Keratinocyte (primary cell): ENCODE data around the gene PDE4A. TPM values are rescaled to one million over a fixed set of nuclear protein-coding genes. Genes with fewer than 3 reads are reported as not detected.
A peak's percentile ranks its signal among the peaks of the same experiment; 100 is the strongest.

Source experiments
- DNase-seq: peaks from one replicate; pipeline ENCODE4 v3.0.0-alpha.2; 2011; ENCODE audit warnings: low read depth, missing footprints, low spot score
- FAIRE-seq: peaks from 2 replicates; lab custom pipeline; 2011; peaks lifted over from hg19 to GRCh38; lab: Jason Lieb, UNC
- H2AFZ ChIP-seq: 2 replicates; pipeline ENCODE4 v1.6.0; 2012; ENCODE audit warnings: low read length, control low read depth, inconsistent platforms; ENCODE audit not compliant: control insufficient read depth
- H3K27ac ChIP-seq: 2 replicates; pipeline ENCODE4 v1.5.1; 2011; ENCODE audit warnings: low read length; ENCODE audit not compliant: control insufficient read depth, insufficient read depth
- H3K27me3 ChIP-seq: 3 replicates; pipeline ENCODE4 v1.6.0; 2011; ENCODE audit warnings: low read length; ENCODE audit not compliant: control insufficient read depth, insufficient read depth; ENCODE audit errors: extremely low read depth
- H3K36me3 ChIP-seq, 2 experiments: 2 replicates in 1 of 2; 3 replicates in 1 of 2; pipeline ENCODE4 v1.5.1; 2011; ENCODE audit warnings: low read length in 2 of 2, mild to moderate bottlenecking in 1 of 2; ENCODE audit not compliant: control insufficient read depth in 2 of 2, insufficient read depth in 2 of 2; ENCODE audit errors: extremely low read depth in 1 of 2
- H3K4me1 ChIP-seq: 3 replicates; pipeline ENCODE4 v1.5.1; 2011; ENCODE audit warnings: low read length; ENCODE audit not compliant: control insufficient read depth, insufficient read depth; ENCODE audit errors: extremely low read depth
- H3K4me2 ChIP-seq: 3 replicates; pipeline ENCODE4 v1.6.0; 2011; ENCODE audit warnings: low read depth, low read length; ENCODE audit not compliant: control insufficient read depth, insufficient read depth; ENCODE audit errors: extremely low read depth
- H3K4me3 ChIP-seq, 3 experiments: fragments of 200-600 bp in 1 of 3; sonication (generic) in 1 of 3; 2 replicates in 2 of 3; 3 replicates in 1 of 3; pipeline ENCODE4 v1.5.1; 2011 to 2016; ENCODE audit warnings: low read length in 3 of 3, mild to moderate bottlenecking in 3 of 3, control low read depth in 2 of 3, inconsistent platforms in 1 of 3, low read depth in 1 of 3, mixed read lengths in 1 of 3, mixed run types in 1 of 3, moderate library complexity in 1 of 3; ENCODE audit not compliant: control insufficient read depth in 2 of 3, insufficient read depth in 2 of 3; ENCODE audit errors: extremely low read depth in 1 of 3
- H3K79me2 ChIP-seq: 2 replicates; pipeline ENCODE4 v1.6.0; 2012; ENCODE audit warnings: low read length; ENCODE audit not compliant: control insufficient read depth, insufficient read depth
- H3K9ac ChIP-seq: 3 replicates; pipeline ENCODE4 v1.6.0; 2011; ENCODE audit warnings: low read length; ENCODE audit not compliant: control insufficient read depth, insufficient read depth; ENCODE audit errors: extremely low read depth
- H3K9me1 ChIP-seq: 3 replicates; pipeline ENCODE4 v1.6.0; 2011; ENCODE audit warnings: low read length; ENCODE audit not compliant: control insufficient read depth, insufficient read depth; ENCODE audit errors: extremely low read depth
- H3K9me3 ChIP-seq: 2 replicates; pipeline ENCODE4 v1.5.1; 2012; ENCODE audit warnings: low read depth, low read length; ENCODE audit not compliant: control insufficient read depth
- H4K20me1 ChIP-seq: 3 replicates; pipeline ENCODE4 v1.6.0; 2011; ENCODE audit warnings: low read length; ENCODE audit not compliant: control insufficient read depth, insufficient read depth; ENCODE audit errors: extremely low read depth
- EZH2 ChIP-seq: IDR thresholded peaks from one replicate; pipeline ENCODE4 v1.6.1; 2012; ENCODE audit warnings: inconsistent platforms, mild to moderate bottlenecking, low read length, moderate library complexity
- dilution Hi-C: fragments of 300-500 bp; cut with MboI; formaldehyde crosslinking; loops from one replicate; pipeline ENCODE4 v1.7.0; 2020; ENCODE audit warnings: low sequenced_read_pairs; ENCODE audit not compliant: extremely low pct_ligation_motif_present
- polyA plus RNA-seq, 5 experiments: library from polyadenylated mRNA; depleted of rRNA in 3 of 5; stranded (reverse) in 3 of 5; stranded (forward) in 1 of 5; unstranded in 1 of 5; fragments of >200 nt; gene quantifications; 1 replicate in 1 of 5; 2 replicates in 3 of 5; 3 replicates in 1 of 5; pipeline versions ENCODE4 v1.2.1 to v1.2.3, GENCODE V29; 2011 to 2012; ENCODE audit warnings: missing spikeins in 2 of 5, low read depth in 1 of 5, low replicate concordance in 1 of 5
- TF ChIP-seq, protein P1 (sequence below), 3 experiments: IDR thresholded peaks in 1 of 3; conservative IDR thresholded peaks in 1 of 3; optimal IDR thresholded peaks in 1 of 3; 2 replicates in 2 of 3; 3 replicates in 1 of 3; pipeline versions ENCODE3 to v1.5.1; 2011; ENCODE audit warnings: low read length in 3 of 3, mild to moderate bottlenecking in 3 of 3, moderate library complexity in 2 of 3, control low read depth in 1 of 3, inconsistent platforms in 1 of 3; ENCODE audit not compliant: insufficient read depth in 2 of 3; ENCODE audit errors: extremely low read depth in 1 of 3

PDE4A gene
- polyA plus RNA-seq, 1 donor (not counting 4 experiments of a cell fraction or from before 2014, with no cell fraction given): 0.09 TPM

DNA sequence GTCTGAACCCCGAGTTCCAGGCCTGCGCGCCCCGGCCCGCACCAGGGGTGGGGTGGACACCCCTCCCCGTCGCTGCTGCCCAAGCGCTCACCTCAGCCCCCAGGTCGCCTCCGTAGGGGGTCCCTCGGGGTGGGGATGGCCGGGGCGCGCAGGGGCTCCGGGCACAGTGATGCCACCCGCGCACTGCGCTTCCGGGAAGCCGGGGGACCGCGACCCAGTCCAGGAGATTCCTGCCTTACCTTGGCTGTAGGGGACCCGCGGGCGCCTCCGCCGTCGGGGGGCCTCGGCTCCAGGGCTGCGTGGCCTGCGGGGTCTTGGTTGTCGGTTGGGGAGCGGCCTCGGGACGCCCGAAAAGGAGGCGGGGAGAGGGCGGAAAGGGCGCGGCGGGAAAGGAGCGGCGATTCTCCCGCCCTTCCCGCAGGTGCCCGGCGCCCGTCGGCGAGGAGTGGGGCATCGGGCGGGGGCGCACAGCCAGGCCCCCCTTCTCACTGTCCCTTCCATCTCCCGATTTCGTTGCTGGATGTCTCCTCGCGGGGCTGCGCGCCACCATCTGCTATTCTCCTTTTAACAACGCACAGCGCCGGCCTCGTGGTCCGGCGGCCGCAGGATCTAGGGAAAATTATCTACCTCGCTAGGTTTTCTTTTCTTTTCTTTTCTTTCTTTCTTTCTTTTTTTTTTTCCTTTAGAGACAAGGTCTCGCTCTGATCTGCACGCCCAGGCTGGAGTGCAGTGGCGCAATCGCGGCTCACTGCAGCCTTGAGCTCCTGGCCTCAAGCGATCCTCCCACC lies 82.9 kb downstream of the PDE4A start, which contains the start of gene KEAP1:
Gene KEAP1, minus strand, starts transcription at position 355 of the 788 bp plus-strand sequence. CDS start 3,323 bp downstream, outside the sequence.
- no peaks in the 10 kb centered on the region for H3K9me3 ChIP-seq
- DNase-seq (no peak), FAIRE-seq (no peak)

DNA sequence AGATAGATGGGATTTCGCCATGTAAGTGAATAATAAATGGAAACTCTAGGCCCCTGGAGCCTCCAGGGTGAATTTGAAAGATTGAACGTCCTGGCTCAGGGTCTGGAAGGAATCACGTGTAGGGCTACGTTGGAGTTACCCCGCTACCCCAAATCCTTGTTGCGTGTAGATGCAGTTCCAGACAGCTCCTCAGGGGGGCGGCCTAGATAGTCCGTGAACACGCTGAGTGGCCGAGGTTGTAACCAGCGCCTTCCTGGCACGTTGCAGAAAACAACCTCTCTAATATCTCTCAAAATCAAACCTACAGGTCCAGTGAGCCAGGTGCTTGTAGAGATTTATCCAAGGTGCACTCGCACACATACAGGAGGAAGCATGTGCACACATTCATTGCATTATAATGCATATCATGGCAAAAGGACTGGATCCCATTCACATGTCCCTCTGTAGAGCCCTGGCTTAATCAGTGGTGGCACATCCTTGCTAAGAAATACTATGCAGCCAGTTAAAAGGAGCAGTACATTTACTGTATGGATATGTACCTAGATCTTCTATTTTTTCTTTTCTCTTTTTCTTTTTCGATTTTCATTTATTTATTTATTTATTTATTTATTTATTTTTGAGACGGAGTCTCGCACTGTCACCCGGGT lies 85.4 kb downstream of the PDE4A start:
- peaks cover 19% of the 10 kb centered on the region for H3K4me1 ChIP-seq
- peak overlapping the region; percentile 69 for H3K4me2 ChIP-seq
- no peak for DNase-seq
- peaks cover 14% of the 10 kb centered on the region for H3K79me2 ChIP-seq
- no peak overlapping the region for H3K9ac ChIP-seq
- dilution Hi-C loops: no loop called here
- H4K20me1 ChIP-seq: no peaks in the 10 kb centered on the region
- no peaks in the 10 kb centered on the region for H3K36me3 ChIP-seq
- FAIRE-seq: peak; percentile 52
- TF ChIP-seq EZH2: no peak
- TF ChIP-seq, protein P1, sequence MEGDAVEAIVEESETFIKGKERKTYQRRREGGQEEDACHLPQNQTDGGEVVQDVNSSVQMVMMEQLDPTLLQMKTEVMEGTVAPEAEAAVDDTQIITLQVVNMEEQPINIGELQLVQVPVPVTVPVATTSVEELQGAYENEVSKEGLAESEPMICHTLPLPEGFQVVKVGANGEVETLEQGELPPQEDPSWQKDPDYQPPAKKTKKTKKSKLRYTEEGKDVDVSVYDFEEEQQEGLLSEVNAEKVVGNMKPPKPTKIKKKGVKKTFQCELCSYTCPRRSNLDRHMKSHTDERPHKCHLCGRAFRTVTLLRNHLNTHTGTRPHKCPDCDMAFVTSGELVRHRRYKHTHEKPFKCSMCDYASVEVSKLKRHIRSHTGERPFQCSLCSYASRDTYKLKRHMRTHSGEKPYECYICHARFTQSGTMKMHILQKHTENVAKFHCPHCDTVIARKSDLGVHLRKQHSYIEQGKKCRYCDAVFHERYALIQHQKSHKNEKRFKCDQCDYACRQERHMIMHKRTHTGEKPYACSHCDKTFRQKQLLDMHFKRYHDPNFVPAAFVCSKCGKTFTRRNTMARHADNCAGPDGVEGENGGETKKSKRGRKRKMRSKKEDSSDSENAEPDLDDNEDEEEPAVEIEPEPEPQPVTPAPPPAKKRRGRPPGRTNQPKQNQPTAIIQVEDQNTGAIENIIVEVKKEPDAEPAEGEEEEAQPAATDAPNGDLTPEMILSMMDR (optimal IDR thresholded peaks at IDR 0.05 in 1 of 3, IDR thresholded peaks at IDR 0.05 in 1 of 3, conservative IDR thresholded peaks at IDR 0.05 in 1 of 3; ENCODE audit: extremely low read depth in 1 of 3, insufficient read depth in 2 of 3, low read length in 3 of 3): peak; percentile 92 to 96 (median 95)
- H3K27me3 ChIP-seq: no peaks in the 10 kb centered on the region
- no peaks in the 10 kb centered on the region for H3K9me3 ChIP-seq
- no peaks in the 10 kb centered on the region for H3K9me1 ChIP-seq
- peak overlapping the region; percentile 85 for H2AFZ ChIP-seq
- peak overlapping the region in 1 of 3 experiments; percentile 26 for H3K4me3 ChIP-seq
- no peak overlapping the region for H3K27ac ChIP-seq

More for the DNA sequence above, 82.9 kb downstream of the PDE4A start, which contains the start of gene KEAP1:
- Histone ChIP-seq H3K4me1 (peaks cover 8% of the 10 kb centered on the region), H3K4me2 (peak within 1 kb of the TSS; percentile 98), H3K4me3 (peak within 1 kb of the TSS; percentile 61 to 86 (median 75)), H3K9ac (peak within 1 kb of the TSS; percentile 92), H4K20me1 (no peaks in the 10 kb centered on the region), H3K36me3 (peaks cover 2 to 7% of the 10 kb centered on the region in 2 experiments), H3K27ac (peak within 1 kb of the TSS; percentile 77), H3K27me3 (no peaks in the 10 kb centered on the region), H3K79me2 (peaks cover 30% of the 10 kb centered on the region), H2AFZ (peak within 1 kb of the TSS; percentile 85), H3K9me1 (no peaks in the 10 kb centered on the region)
- no peak for TF ChIP-seq EZH2
- TF ChIP-seq, protein P1 (optimal IDR thresholded peaks at IDR 0.05 in 1 of 3, IDR thresholded peaks at IDR 0.05 in 1 of 3, conservative IDR thresholded peaks at IDR 0.05 in 1 of 3; ENCODE audit: extremely low read depth in 1 of 3, insufficient read depth in 2 of 3, low read length in 3 of 3): no peak
- dilution Hi-C loops: no loop called here
